Measurements from ENCODE around the gene DNM2. TPM values are rescaled to one million over a fixed set of nuclear protein-coding genes. Genes with fewer than 3 reads are reported as not detected.
"Not testable (repeated sequence)": the region's sequence is repeated elsewhere in the genome, so short reads cannot be mapped to it uniquely, and the experiment has no call there.

DNM2 gene
- polyA plus RNA-seq, 1 donor: 87.4 TPM

- no peak for DNase-seq
Observed at GRCh38 chr19:10752913-10753704, 35.2 kb downstream of the DNM2 start.

GRCh38 chr19:10756371-10756770 lies 38.5 kb downstream of the DNM2 start:
- DNase-seq: no peak

- DNase-seq: no peak
Observed at GRCh38 chr19:10756791-10757190, 38.9 kb downstream of the DNM2 start.

- DNase-seq: not testable (repeated sequence)
Observed at GRCh38 chr19:10758050-10758449, 40.2 kb downstream of the DNM2 start.

GRCh38 chr19:10758978-10759377 lies 41.1 kb downstream of the DNM2 start:
- DNase-seq: no peak

- DNase-seq: no peak
Observed at GRCh38 chr19:10760273-10760944, 42.5 kb downstream of the DNM2 start.

- no peak for DNase-seq
Observed at GRCh38 chr19:10761443-10762250, 43.8 kb downstream of the DNM2 start.

GRCh38 chr19:10762656-10763055 lies 44.8 kb downstream of the DNM2 start:
- no peak for DNase-seq

GRCh38 chr19:10763411-10763810 lies 45.5 kb downstream of the DNM2 start:
- no peak for DNase-seq

- no peak for DNase-seq
Observed at GRCh38 chr19:10763828-10764339, 46.0 kb downstream of the DNM2 start.

- no peak for DNase-seq
Observed at GRCh38 chr19:10764340-10764894, 46.5 kb downstream of the DNM2 start.

- no peak for DNase-seq
Observed at GRCh38 chr19:10766049-10766623, 48.3 kb downstream of the DNM2 start.

- DNase-seq: no peak
Observed at GRCh38 chr19:10766671-10767201, 48.9 kb downstream of the DNM2 start.

- no peak for DNase-seq
Observed at GRCh38 chr19:10767726-10768125, 49.8 kb downstream of the DNM2 start.

- no peak for DNase-seq
Observed at GRCh38 chr19:10768369-10768768, 50.5 kb downstream of the DNM2 start.

GRCh38 chr19:10768936-10769335 lies 51.1 kb downstream of the DNM2 start:
- DNase-seq: no peak

- peak; percentile 61 for DNase-seq
Observed at GRCh38 chr19:10769533-10770491, 51.9 kb downstream of the DNM2 start.

- no peak for DNase-seq
Observed at GRCh38 chr19:10773969-10774368, 56.1 kb downstream of the DNM2 start.

GRCh38 chr19:10774893-10775292 lies 57.0 kb downstream of the DNM2 start:
- DNase-seq: no peak

GRCh38 chr19:10776900-10777650 lies 59.2 kb downstream of the DNM2 start:
- DNase-seq: no peak

Data from hindlimb muscle (tissue), 1 donor.